HG03025 (cell line): Measurements from ENCODE around the gene TTC9C.
"Not testable (repeated sequence)": the region's sequence is repeated elsewhere in the genome, so short reads cannot be mapped to it uniquely, and the experiment has no call there.

Experiments
- ATAC-seq: cut with Tn5 transposase; IDR thresholded peaks from one replicate; pipeline ENCODE4 v1.9.1; 2021; ENCODE audit warnings: mild to moderate bottlenecking, moderate library complexity; ENCODE audit not compliant: unreplicated experiment, low FRiP score

Gene TTC9C

GRCh38 chr11:62709247-62710000, 18.9 kb upstream of the TTC9C start:
- ATAC-seq = peak; percentile 63

- peak; percentile 2 for ATAC-seq
These were observed 18.3 kb upstream of the TTC9C start for GRCh38 chr11:62710001-62710345.

GRCh38 chr11:62712276-62712812, 15.9 kb upstream of the TTC9C start:
- ATAC-seq = no peak

GRCh38 chr11:62712861-62713260, 15.4 kb upstream of the TTC9C start:
- ATAC-seq = no peak

GRCh38 chr11:62713343-62713742, 14.9 kb upstream of the TTC9C start:
- ATAC-seq = no peak

- ATAC-seq = no peak
These were observed 12.8 kb upstream of the TTC9C start for GRCh38 chr11:62715150-62716130.

GRCh38 chr11:62716206-62716605, 12.1 kb upstream of the TTC9C start:
- no peak for ATAC-seq

- no peak for ATAC-seq
These were observed 11.5 kb upstream of the TTC9C start for GRCh38 chr11:62716816-62717215.

- no peak for ATAC-seq
These were observed 8.8 kb upstream of the TTC9C start for GRCh38 chr11:62719302-62719978.

GRCh38 chr11:62721994-62722393, 6.3 kb upstream of the TTC9C start:
- no peak for ATAC-seq

GRCh38 chr11:62724171-62724570, 4.1 kb upstream of the TTC9C start:
- ATAC-seq = no peak

GRCh38 chr11:62725646-62726045, 2.6 kb upstream of the TTC9C start:
- ATAC-seq = no peak

GRCh38 chr11:62726156-62726914, 2.0 kb upstream of the TTC9C start:
- ATAC-seq = peak; percentile 5

GRCh38 chr11:62726915-62727164, 1.4 kb upstream of the TTC9C start:
- no peak for ATAC-seq

- peak; percentile 67 for ATAC-seq
These were observed 968 bp upstream of the TTC9C start, which contains the start of gene HNRNPUL2 for GRCh38 chr11:62727165-62727871. HNRNPUL2 (minus strand) TSS chr11:62727457; CDS start chr11:62727156, 301 bp downstream.

- peak; percentile 44 for ATAC-seq
These were observed 465 bp upstream of the TTC9C start for GRCh38 chr11:62727872-62728170.

GRCh38 chr11:62730076-62730475, 1.8 kb downstream of the TTC9C start:
- ATAC-seq = not testable (repeated sequence)

GRCh38 chr11:62732830-62733229, 4.5 kb downstream of the TTC9C start:
- no peak for ATAC-seq

- no peak for ATAC-seq
These were observed 8.9 kb downstream of the TTC9C start for GRCh38 chr11:62737196-62737595.
